K562 (cell line): ENCODE data around the gene PLA1A. TPM values are rescaled to one million over a fixed set of nuclear protein-coding genes. Genes with fewer than 3 reads are reported as not detected.

Experiments used
- DEAF1 ChIP-seq: fragments of 450-650 bp; formaldehyde crosslinking; IDR thresholded peaks from 2 replicates; pipeline ENCODE4 v1.4.0; 2020; ENCODE audit warnings: mild to moderate bottlenecking, moderate library complexity
- EP300 ChIP-seq: IDR thresholded peaks from 2 replicates; pipeline ENCODE4 v1.6.1; 2012; ENCODE audit warnings: low read length, improper control_type of control experiment
- MAFK ChIP-seq: IDR thresholded peaks from 2 replicates; pipeline ENCODE4 v1.6.1; 2011; ENCODE audit warnings: low read length, improper control_type of control experiment
- MTA2 ChIP-seq: fragments of 450-650 bp; IDR thresholded peaks from 2 replicates; pipeline ENCODE4 v1.6.1; 2016; ENCODE audit warnings: low read depth
- RBM14 ChIP-seq: fragments of 200-400 bp; formaldehyde crosslinking; IDR thresholded peaks from 2 replicates; pipeline ENCODE4 v1.6.1; 2018; ENCODE audit warnings: low read depth, mild to moderate bottlenecking, low read length, moderate library complexity, borderline replicate concordance; ENCODE audit not compliant: insufficient read depth
- TCF3 ChIP-seq: sonication (generic); formaldehyde crosslinking; IDR thresholded peaks from 2 replicates; pipeline ENCODE4 v1.4.0; 2020; ENCODE audit warnings: mild to moderate bottlenecking, missing genetic modification reagents
- XRCC3 ChIP-seq: fragments of 450-650 bp; IDR thresholded peaks from 2 replicates; pipeline ENCODE4 v1.6.1; 2017; ENCODE audit warnings: mild to moderate bottlenecking, moderate library complexity
- ZNF143 ChIP-seq: sonication (generic); formaldehyde crosslinking; IDR thresholded peaks from 2 replicates; pipeline ENCODE4 v1.9.0; 2022; ENCODE audit warnings: mild to moderate bottlenecking, missing genetic modification reagents
- ZNF561 ChIP-seq: fragments of 450-650 bp; formaldehyde crosslinking; conservative IDR thresholded peaks from 2 replicates; pipeline ENCODE4 v1.4.0; 2020; ENCODE audit warnings: mild to moderate bottlenecking, moderate library complexity
- polyA plus RNA-seq, 8 experiments: library from polyadenylated mRNA; depleted of rRNA in 4 of 8; stranded (reverse) in 5 of 8; unstranded in 3 of 8; fragments of >200 nt; fragmentation: Nextera tagmentation in 2 of 8; fragmentation: Illumina TruSeq in 1 of 8; extraction: Ambion mirVana in 2 of 8; extraction: Trizol in 1 of 8; gene quantifications; 2 replicates each; pipeline versions ENCODE4 v1.2.1 to v1.2.3, GENCODE V29; 2011 to 2014; ENCODE audit warnings: inconsistent platforms in 1 of 8, missing spikeins in 1 of 8
- total RNA-seq, 7 experiments: library from RNA; depleted of rRNA in 6 of 7; stranded (reverse); fragments of >200 nt in 6 of 7; fragmentation: Illumina TruSeq in 2 of 7; extraction: Trizol in 2 of 7; gene quantifications; 2 replicates each; pipeline versions ENCODE4 v1.2.1 to v1.2.3, GENCODE V29; 2011 to 2021; ENCODE audit warnings: low replicate concordance in 1 of 7
- TF ChIP-seq, protein P1 (sequence below): sonication (generic); IDR thresholded peaks from 2 replicates; pipeline ENCODE4 v1.6.1; 2016

The PLA1A gene
- total and polyA plus RNA-seq, 9 of the 15 experiments (the other 6 are each of a cell fraction or from before 2014, with no cell fraction given) = not detected

DNA sequence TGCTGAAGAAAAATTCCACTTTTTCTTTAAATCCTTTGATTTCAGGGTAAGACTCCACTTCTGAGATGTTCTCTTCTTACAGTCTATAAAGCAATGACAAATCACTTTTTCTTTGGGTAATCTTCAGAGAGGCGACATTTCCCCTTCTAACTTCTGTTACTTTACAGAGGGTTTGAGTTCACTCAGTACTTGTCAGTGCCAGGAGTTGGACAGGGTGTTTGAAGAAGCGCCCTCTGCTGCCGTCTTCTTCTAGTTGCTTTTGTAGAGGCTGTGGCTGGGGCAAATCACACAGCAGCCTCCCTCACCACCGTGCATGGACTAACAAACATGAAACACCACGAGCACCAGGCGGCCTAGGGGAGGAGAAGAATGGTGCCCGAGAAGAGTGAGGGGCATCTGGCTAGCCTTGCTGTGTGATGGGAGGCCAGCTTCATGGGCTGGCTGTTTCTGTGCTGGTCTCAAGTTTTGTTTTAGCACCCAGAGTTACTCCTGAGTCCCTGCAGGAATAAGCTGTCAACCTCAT lies 38.2 kb upstream of the PLA1A start, which contains the start of gene CD80 (continued):
- TF ChIP-seq MTA2 (no peak), MAFK (no peak), XRCC3 (no peak), RBM14 (no peak), ZNF561 (CRISPR knock-in tag) (no peak), ZNF143 (CRISPR knock-in tag) (no peak), EP300 (no peak), TCF3 (CRISPR knock-in tag) (no peak), DEAF1 (CRISPR knock-in tag) (0 out of 2 replicates have a peak, but pooled peaks have one; percentile 23)
- TF ChIP-seq, protein P1, sequence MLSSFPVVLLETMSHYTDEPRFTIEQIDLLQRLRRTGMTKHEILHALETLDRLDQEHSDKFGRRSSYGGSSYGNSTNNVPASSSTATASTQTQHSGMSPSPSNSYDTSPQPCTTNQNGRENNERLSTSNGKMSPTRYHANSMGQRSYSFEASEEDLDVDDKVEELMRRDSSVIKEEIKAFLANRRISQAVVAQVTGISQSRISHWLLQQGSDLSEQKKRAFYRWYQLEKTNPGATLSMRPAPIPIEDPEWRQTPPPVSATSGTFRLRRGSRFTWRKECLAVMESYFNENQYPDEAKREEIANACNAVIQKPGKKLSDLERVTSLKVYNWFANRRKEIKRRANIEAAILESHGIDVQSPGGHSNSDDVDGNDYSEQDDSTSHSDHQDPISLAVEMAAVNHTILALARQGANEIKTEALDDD = peak; percentile 98
